Endothelial cell of umbilical vein (primary cell): ENCODE measurements around the gene ASB6. TPM values are rescaled to one million over a fixed set of nuclear protein-coding genes. Genes with fewer than 3 reads are reported as not detected.

Experiments
- BruUV-seq: library from RNA; stranded (reverse); fragments of 400-500 nt; replicated peaks from 2 replicates; lab custom pipeline; 2021; lab: Mats Ljungman, UMichigan
- CTCF ChIA-PET: fragments of 300-600, 350-600 bp; sonication (Branson Sonifier 250); formaldehyde crosslinking; loops from one replicate; lab custom pipeline; 2021; ENCODE audit warnings: antibody characterized with exemption, inconsistent platforms; lab: Charles Lee
- POLR2A ChIA-PET: fragments of 300-600, 350-600 bp; sonication (Branson Sonifier 250); formaldehyde crosslinking; loops from one replicate; lab custom pipeline; 2021; ENCODE audit warnings: antibody characterized with exemption, inconsistent platforms; lab: Charles Lee
- DNase-seq: peaks from one replicate; pipeline ENCODE4 v3.0.0-alpha.2; 2011; ENCODE audit warnings: low read depth, low spot score
- FAIRE-seq: peaks from 2 replicates; lab custom pipeline; 2011; peaks lifted over from hg19 to GRCh38; lab: Jason Lieb, UNC
- H2AFZ ChIP-seq: 2 replicates; pipeline ENCODE4 v1.6.0; 2012; ENCODE audit warnings: low read depth, low read length, control low read depth, inconsistent platforms
- H3K27ac ChIP-seq: 2 replicates; pipeline ENCODE4 v1.5.1; 2011; ENCODE audit warnings: low read depth, mild to moderate bottlenecking, control low read depth, low read length, moderate library complexity; ENCODE audit not compliant: insufficient read depth
- H3K27me3 ChIP-seq, 2 experiments: 2 replicates each; pipeline versions ENCODE4 v1.6.0 to v1.6.1; 2011; ENCODE audit warnings: low read length in 2 of 2, mixed read lengths in 1 of 2; ENCODE audit not compliant: control insufficient read depth in 2 of 2, insufficient read depth in 2 of 2
- H3K36me3 ChIP-seq, 2 experiments: 2 replicates in 1 of 2; 3 replicates in 1 of 2; pipeline ENCODE4 v1.5.1; 2011; ENCODE audit warnings: low read length in 2 of 2, mild to moderate bottlenecking in 1 of 2, moderate library complexity in 1 of 2; ENCODE audit not compliant: control insufficient read depth in 2 of 2, insufficient read depth in 2 of 2; ENCODE audit errors: extremely low read depth in 1 of 2
- H3K4me1 ChIP-seq: 3 replicates; pipeline ENCODE4 v1.5.1; 2011; ENCODE audit warnings: mild to moderate bottlenecking, low read length; ENCODE audit not compliant: control insufficient read depth, insufficient read depth; ENCODE audit errors: extremely low read depth
- H3K4me2 ChIP-seq: 2 replicates; pipeline ENCODE4 v1.6.1; 2011; ENCODE audit warnings: low read length, control low read depth, mixed read lengths; ENCODE audit not compliant: insufficient read depth
- H3K4me3 ChIP-seq, 3 experiments: fragments of 200-600 bp in 1 of 3; sonication (generic), shearing (Covaris generic) in 1 of 3; replicated peaks in 1 of 3; 2 replicates each; pipeline ENCODE4 v1.5.1; 2011 to 2016; ENCODE audit warnings: control low read depth in 3 of 3, low read length in 3 of 3, mild to moderate bottlenecking in 2 of 3, inconsistent platforms in 1 of 3, low read depth in 1 of 3, moderate library complexity in 1 of 3; ENCODE audit not compliant: insufficient read depth in 1 of 3
- H3K79me2 ChIP-seq: 2 replicates; pipeline ENCODE4 v1.6.0; 2012; ENCODE audit warnings: low read length, inconsistent platforms; ENCODE audit not compliant: control insufficient read depth, insufficient read depth
- H3K9ac ChIP-seq: replicated peaks from 2 replicates; pipeline ENCODE3; 2011; ENCODE audit warnings: low read length, control low read depth; ENCODE audit not compliant: insufficient read depth; ENCODE audit errors: extremely low read depth
- H3K9me1 ChIP-seq: replicated peaks from 3 replicates; pipeline ENCODE4 v1.6.0; 2011; ENCODE audit warnings: mild to moderate bottlenecking, low read length; ENCODE audit not compliant: control insufficient read depth, insufficient read depth; ENCODE audit errors: extremely low read depth
- H3K9me3 ChIP-seq: replicated peaks from 2 replicates; pipeline ENCODE4 v1.5.1; 2012; ENCODE audit warnings: low read length, inconsistent platforms; ENCODE audit not compliant: control insufficient read depth, insufficient read depth
- H4K20me1 ChIP-seq: replicated peaks from 2 replicates; pipeline ENCODE3; 2011; ENCODE audit warnings: mild to moderate bottlenecking, low read length; ENCODE audit not compliant: control insufficient read depth, insufficient read depth; ENCODE audit errors: extremely low read depth
- EZH2 ChIP-seq: IDR thresholded peaks from 2 replicates; pipeline ENCODE4 v1.6.1; 2012; ENCODE audit warnings: borderline replicate concordance, low read depth, mild to moderate bottlenecking, moderate library complexity, low read length, inconsistent platforms; ENCODE audit not compliant: severe bottlenecking
- FOS ChIP-seq: IDR thresholded peaks from 2 replicates; pipeline ENCODE4 v1.6.1; 2011; ENCODE audit warnings: mild to moderate bottlenecking, low read length, moderate library complexity, borderline replicate concordance; ENCODE audit not compliant: insufficient read depth
- GATA2 ChIP-seq: IDR thresholded peaks from 2 replicates; pipeline ENCODE4 v1.7.0; 2011; ENCODE audit warnings: low read depth, mild to moderate bottlenecking, moderate library complexity, mixed read lengths, low read length; ENCODE audit not compliant: insufficient read length, insufficient read depth
- JUN ChIP-seq: IDR thresholded peaks from 2 replicates; pipeline ENCODE4 v1.6.1; 2011; ENCODE audit warnings: borderline replicate concordance, low read depth; ENCODE audit not compliant: insufficient read length, insufficient read depth
- MAX ChIP-seq: IDR thresholded peaks from 2 replicates; pipeline ENCODE4 v1.6.1; 2011; ENCODE audit not compliant: insufficient read depth, insufficient read length
- MYC ChIP-seq: IDR thresholded peaks from one replicate; pipeline ENCODE4 v1.6.1; 2011; ENCODE audit warnings: mild to moderate bottlenecking, low read depth, low read length
- POLR2A ChIP-seq: IDR thresholded peaks from 2 replicates; pipeline ENCODE4 v1.6.1; 2012; ENCODE audit warnings: low read depth, mild to moderate bottlenecking, control low read depth, low read length
- POLR2AphosphoS5 ChIP-seq: IDR thresholded peaks from 2 replicates; pipeline ENCODE4 v1.6.1; 2012; ENCODE audit warnings: low read depth, mild to moderate bottlenecking, control low read depth, low read length, moderate library complexity; ENCODE audit not compliant: insufficient read depth
- dilution Hi-C: fragments of 300-500 bp; cut with MboI; formaldehyde crosslinking; loops from one replicate; pipeline ENCODE4 v1.15.0; 2019; ENCODE audit warnings: low sequenced_read_pairs; ENCODE audit not compliant: extremely low pct_ligation_motif_present
- intact Hi-C: fragments of 100-400 bp; cut with micrococcal nuclease; formaldehyde crosslinking; loops from one replicate; pipeline ENCODE4 v1.10.0; 2022
- polyA plus RNA-seq, 4 experiments: library from polyadenylated mRNA; depleted of rRNA in 3 of 4; stranded (reverse) in 3 of 4; unstranded in 1 of 4; fragments of >200 nt; gene quantifications; 2 replicates each; pipeline versions ENCODE4 v1.2.1 to v1.2.3, GENCODE V29; 2011 to 2012; ENCODE audit warnings: missing spikeins in 1 of 4
- total RNA-seq: library from RNA; stranded (reverse); gene quantifications from 2 replicates; pipeline ENCODE4 v1.2.3, GENCODE V29; 2021
- TF ChIP-seq, protein P1 (sequence below), 2 donors: IDR thresholded peaks; 1 replicate in 1 of 2; 2 replicates in 1 of 2; pipeline ENCODE4 v1.5.1; 2011; ENCODE audit warnings: low read length in 2 of 2, mild to moderate bottlenecking in 2 of 2, moderate library complexity in 2 of 2, control low read depth in 1 of 2, inconsistent platforms in 1 of 2, low read depth in 1 of 2; ENCODE audit not compliant: insufficient read depth in 1 of 2; ENCODE audit errors: extremely low read depth in 1 of 2

The ASB6 gene
- total and polyA plus RNA-seq, 2 donors (not counting 3 experiments of a cell fraction or from before 2014, with no cell fraction given), result 20.3 to 23.8 TPM

DNA sequence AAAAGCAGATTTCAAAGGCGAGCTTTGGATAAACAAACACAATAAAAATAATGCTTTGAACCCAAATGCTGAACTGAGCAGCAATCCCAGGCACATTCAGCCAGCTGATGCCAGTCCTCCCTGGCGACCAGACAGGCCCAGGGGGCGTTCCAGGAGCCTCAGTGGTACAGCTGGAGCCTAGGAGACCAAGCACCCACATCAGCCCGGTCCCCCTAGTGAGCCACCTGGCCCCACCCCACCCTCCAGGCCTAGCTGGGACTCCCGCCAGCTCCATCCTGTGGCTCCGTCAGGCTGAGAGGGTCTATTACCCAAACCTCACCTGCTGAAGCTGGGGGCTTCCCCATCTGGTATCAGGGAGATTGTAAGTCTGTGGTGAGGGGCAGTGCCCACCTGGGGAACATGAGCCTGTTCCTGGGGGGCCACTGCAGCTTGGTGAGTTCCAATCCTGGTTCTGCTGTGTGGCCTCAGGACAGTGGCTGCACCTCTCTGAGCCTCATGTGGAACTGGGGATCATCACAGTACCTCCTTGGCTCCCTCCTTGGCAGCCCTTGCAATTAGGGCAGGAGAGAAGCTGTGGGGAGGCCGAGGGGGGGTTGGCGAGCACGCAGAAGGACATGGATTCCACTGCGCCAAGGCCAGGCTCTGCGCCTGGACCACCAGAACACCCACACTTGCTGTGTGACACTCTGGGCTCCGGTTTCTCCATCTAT is 37.7 kb downstream of the ASB6 start:
- Histone ChIP-seq H3K79me2 (no peaks in the 10 kb centered on the region), H3K9ac (no peak overlapping the region), H3K36me3 (no peaks in the 10 kb centered on the region), H3K4me2 (no peak overlapping the region), H3K27me3 (no peaks in the 10 kb centered on the region), H3K4me1 (peaks cover 7% of the 10 kb centered on the region), H2AFZ (no peak overlapping the region), H3K4me3 (no peak overlapping the region), H3K9me1 (no peaks in the 10 kb centered on the region), H3K27ac (no peak overlapping the region), H4K20me1 (no peaks in the 10 kb centered on the region), H3K9me3 (no peaks in the 10 kb centered on the region)
- intact Hi-C loops (no loop called here), dilution Hi-C loops (no loop called here)
- POLR2A ChIA-PET, result no interaction called here
- TF ChIP-seq POLR2AphosphoS5, result no peak
- TF ChIP-seq POLR2A, result no peak
- no peak for TF ChIP-seq JUN
- TF ChIP-seq MAX, result no peak
- BruUV-seq, result no TSS peak
- no peak for DNase-seq
- CTCF ChIA-PET, result interaction anchor here (1.0 to 3.7 kb wide), 5 partner anchors 19 to 472 kb away, joined by 3 to 18 read pairs (median 4); no protein-coding TSS in a partner anchor
- FAIRE-seq, result no peak

DNA sequence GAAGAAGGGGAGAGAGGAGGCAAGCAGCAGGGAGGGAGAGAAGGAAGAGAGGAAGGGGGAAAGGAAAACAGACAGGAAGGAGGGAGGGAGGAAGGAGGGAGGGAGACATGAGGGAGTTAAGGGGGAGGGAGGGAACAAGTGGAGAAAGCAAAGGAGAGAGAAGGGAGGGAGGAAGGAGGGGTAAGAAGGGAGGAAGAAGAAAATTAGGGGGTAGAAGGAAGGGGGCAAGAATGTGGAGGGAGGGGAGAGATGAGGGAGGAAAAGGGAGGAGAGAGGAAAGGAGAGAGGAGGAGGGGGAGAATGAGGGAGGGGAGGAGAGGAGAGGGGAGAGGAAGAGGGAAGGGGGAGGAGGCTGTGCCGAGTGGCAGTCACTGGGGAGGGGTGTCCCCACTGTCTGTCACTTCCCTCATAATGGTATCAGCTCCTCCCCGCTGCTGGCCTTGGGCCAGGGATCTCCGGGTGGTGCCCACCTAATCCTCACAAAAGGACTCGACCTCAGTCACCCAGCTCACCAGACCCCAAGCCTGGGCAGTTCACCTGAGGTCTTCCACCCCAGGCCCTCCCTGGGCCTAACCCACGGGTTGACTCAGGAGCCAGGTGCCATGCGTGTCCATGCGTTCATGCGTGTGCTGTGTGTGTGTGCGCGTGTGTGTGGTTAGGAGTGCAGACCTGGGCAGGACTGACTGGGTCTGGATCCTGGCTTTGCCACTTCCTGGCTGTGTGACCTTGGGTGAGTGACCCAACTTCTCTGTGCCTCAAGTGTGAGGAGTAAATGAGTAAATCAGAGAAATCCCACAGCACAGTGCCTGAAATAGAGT is 39.1 kb downstream of the ASB6 start:
- CTCF ChIA-PET, result interaction anchor here (3.7 kb wide), 1 partner anchor 428 kb away, joined by 18 read pairs; no protein-coding TSS in a partner anchor
- no peak for FAIRE-seq
- TF ChIP-seq POLR2A (no peak), EZH2 (no peak), GATA2 (no peak), MAX (no peak), JUN (no peak), MYC (no peak), POLR2AphosphoS5 (no peak), FOS (no peak)
- TF ChIP-seq, protein P1, sequence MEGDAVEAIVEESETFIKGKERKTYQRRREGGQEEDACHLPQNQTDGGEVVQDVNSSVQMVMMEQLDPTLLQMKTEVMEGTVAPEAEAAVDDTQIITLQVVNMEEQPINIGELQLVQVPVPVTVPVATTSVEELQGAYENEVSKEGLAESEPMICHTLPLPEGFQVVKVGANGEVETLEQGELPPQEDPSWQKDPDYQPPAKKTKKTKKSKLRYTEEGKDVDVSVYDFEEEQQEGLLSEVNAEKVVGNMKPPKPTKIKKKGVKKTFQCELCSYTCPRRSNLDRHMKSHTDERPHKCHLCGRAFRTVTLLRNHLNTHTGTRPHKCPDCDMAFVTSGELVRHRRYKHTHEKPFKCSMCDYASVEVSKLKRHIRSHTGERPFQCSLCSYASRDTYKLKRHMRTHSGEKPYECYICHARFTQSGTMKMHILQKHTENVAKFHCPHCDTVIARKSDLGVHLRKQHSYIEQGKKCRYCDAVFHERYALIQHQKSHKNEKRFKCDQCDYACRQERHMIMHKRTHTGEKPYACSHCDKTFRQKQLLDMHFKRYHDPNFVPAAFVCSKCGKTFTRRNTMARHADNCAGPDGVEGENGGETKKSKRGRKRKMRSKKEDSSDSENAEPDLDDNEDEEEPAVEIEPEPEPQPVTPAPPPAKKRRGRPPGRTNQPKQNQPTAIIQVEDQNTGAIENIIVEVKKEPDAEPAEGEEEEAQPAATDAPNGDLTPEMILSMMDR (IDR thresholded peaks at IDR 0.05; ENCODE audit: extremely low read depth in 1 of 2, insufficient read depth in 1 of 2, low read depth in 1 of 2, low read length in 2 of 2), result no peak
- no TSS peak for BruUV-seq
- H3K27me3 ChIP-seq, result no peaks in the 10 kb centered on the region
- H3K4me3 ChIP-seq, result no peak overlapping the region
- H3K36me3 ChIP-seq, result no peaks in the 10 kb centered on the region
- no peak overlapping the region for H3K4me2 ChIP-seq
- H4K20me1 ChIP-seq, result no peaks in the 10 kb centered on the region
- peak overlapping the region; percentile 60 for H2AFZ ChIP-seq
- no peaks in the 10 kb centered on the region for H3K9me1 ChIP-seq
- DNase-seq, result no peak
- dilution Hi-C loops (no loop called here), intact Hi-C loops (no loop called here)
- POLR2A ChIA-PET, result no interaction called here
- peaks cover 9% of the 10 kb centered on the region for H3K4me1 ChIP-seq
- H3K9me3 ChIP-seq, result no peaks in the 10 kb centered on the region
- H3K27ac ChIP-seq, result no peak overlapping the region
- no peak overlapping the region for H3K9ac ChIP-seq
- H3K79me2 ChIP-seq, result no peaks in the 10 kb centered on the region
